Pancreas (tissue), 10 donors: ENCODE results near the gene CLCN6. TPM values are rescaled to one million over a fixed set of nuclear protein-coding genes. Genes with fewer than 3 reads are reported as not detected.

ENCODE experiments used
- ATAC-seq, 4 donors: fragments of 200-7000 bp; cut with Tn5 transposase; one replicate each; pipeline versions ENCODE4 v1.8.0 to v1.9.1; 2020; ENCODE audit warnings: mild to moderate bottlenecking in 4 of 4, moderate library complexity in 4 of 4
- DNase-seq, 6 donors: peaks; one replicate each; pipeline ENCODE4 v3.0.0-alpha.2; 2020
- FAIRE-seq: peaks from 2 replicates; lab custom pipeline; 2012; peaks lifted over from hg19 to GRCh38; lab: Jason Lieb, UNC
- H3K27ac ChIP-seq, 4 donors: fragments of 200-600 bp; sonication (generic); 1 replicate in 3 of 4; 2 replicates in 1 of 4; pipeline versions ENCODE4 v1.5.0 to v1.8.0; 2020
- H3K27me3 ChIP-seq, 4 donors: fragments of 200-600 bp; one replicate each; pipeline ENCODE4 v1.8.0; 2021
- H3K36me3 ChIP-seq, 3 donors: fragments of 200-600 bp; sonication (generic) in 1 of 3; one replicate each; pipeline versions ENCODE4 v1.5.0 to v1.8.0; 2020 to 2021
- H3K4me1 ChIP-seq, 3 donors: fragments of 200-600 bp; one replicate each; pipeline ENCODE4 v1.8.0; 2021
- H3K4me3 ChIP-seq, 4 donors: fragments of 200-600 bp; sonication (generic) in 2 of 4; one replicate each; pipeline versions ENCODE4 v1.5.0 to v1.8.0; 2020 to 2021
- H3K9me3 ChIP-seq, 4 donors: fragments of 200-600 bp; one replicate each; pipeline ENCODE4 v1.8.0; 2021
- CTCF ChIP-seq, 4 donors: fragments of 200-600 bp; sonication (generic) in 3 of 4; IDR thresholded peaks; one replicate each; pipeline versions ENCODE4 v1.5.0 to v1.8.0; 2021; ENCODE audit warnings: antibody characterized with exemption in 4 of 4
- WGBS, 2 donors: extraction: QIAGEN DNeasy Blood & Tissue Kit; methylation state at CpG; one replicate each; pipeline ENCODE4 v1.1.7; 2013; 5-methylcytosine and 5-hydroxymethylcytosine counted together
- intact Hi-C, 3 donors: fragments of 100-400 bp; cut with DNase I; formaldehyde crosslinking; loops; one replicate each; pipeline versions ENCODE4 v1.11.1 to v1.14.2; 2022
- polyA plus RNA-seq, 2 donors: library from polyadenylated mRNA; stranded (reverse); fragments of 200-250 nt; gene quantifications; one replicate each; pipeline ENCODE4 v1.2.3, GENCODE V29; 2013
- total RNA-seq, 6 donors: library from RNA; stranded (reverse); fragmentation: NEBNext Ultra II Directional in 4 of 6; extraction: Animal tissue kit (Norgen Biotek cat#: 25700) in 4 of 6; gene quantifications; one replicate each; pipeline versions ENCODE4 v1.2.1 to v1.2.4, GENCODE V29; 2021 to 2023
- donor health status: healthy with polysubstance abuse.
- donor health status: DM: no; HTN: no; CAD: no; lungs with moderate emphysema.
- donor health status: DM: no; HTN: no; CAD: no.
- donor health status: control.
- donor health status: control.
- donor health status: Bipolar disorder and iron deficiency.
- donor health status: DM: yes; HTN: yes; CAD: no.
- donor health status: DM: no; HTN: no; CAD: no.
- donor health status: DM: no; HTN: no; CAD: no.
- donor health status: DM: yes; HTN: yes; CAD: no.

The CLCN6 gene
- total and polyA plus RNA-seq, 8 donors = 4.3 to 16.8 (median 7.6) TPM

DNA sequence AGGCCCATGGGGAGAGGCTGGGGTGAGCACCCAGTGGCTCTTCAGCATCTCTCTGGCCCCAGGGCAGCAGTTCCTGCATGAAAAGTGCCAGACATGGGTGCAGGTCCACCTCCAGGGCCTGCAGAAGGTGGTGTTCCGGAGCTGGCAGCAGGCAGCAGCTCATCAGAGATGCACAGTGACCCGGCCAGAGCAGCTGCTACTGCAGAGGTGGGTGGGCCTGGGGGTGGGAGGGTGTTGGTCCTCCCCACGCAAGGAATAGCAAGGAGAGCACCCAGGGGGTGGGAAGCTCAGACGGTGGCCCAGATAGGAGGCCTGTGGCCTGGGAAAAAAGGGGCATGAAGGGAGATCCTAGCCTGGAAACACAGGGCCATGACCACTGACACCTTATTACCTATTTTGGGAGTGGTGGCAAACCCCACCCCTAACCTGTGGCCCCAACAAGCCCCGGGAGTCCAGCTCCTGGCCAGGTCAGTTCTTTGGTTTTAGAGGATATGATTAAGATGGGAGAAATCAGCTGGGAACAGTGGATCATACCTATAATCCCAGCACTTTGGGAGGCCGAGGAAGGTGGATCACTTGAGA lies 23.8 kb upstream of the CLCN6 start:
- Histone ChIP-seq H3K9me3 (no peaks in the 10 kb centered on the region), H3K27ac (no peak overlapping the region), H3K4me3 (no peak overlapping the region), H3K4me1 (peaks cover 0 to 11% (median 2%) of the 10 kb centered on the region in 3 donors), H3K36me3 (no peaks in the 10 kb centered on the region), H3K27me3 (no peaks in the 10 kb centered on the region)
- intact Hi-C loops = no loop called here
- 76 to 80% methylated on average over 6 of the region's 6 CpGs for WGBS, 2 donors
- DNase-seq (no peak), ATAC-seq (no peak), FAIRE-seq (no peak)
- TF ChIP-seq CTCF (IDR thresholded peaks at IDR 0.05) = no peak

DNA sequence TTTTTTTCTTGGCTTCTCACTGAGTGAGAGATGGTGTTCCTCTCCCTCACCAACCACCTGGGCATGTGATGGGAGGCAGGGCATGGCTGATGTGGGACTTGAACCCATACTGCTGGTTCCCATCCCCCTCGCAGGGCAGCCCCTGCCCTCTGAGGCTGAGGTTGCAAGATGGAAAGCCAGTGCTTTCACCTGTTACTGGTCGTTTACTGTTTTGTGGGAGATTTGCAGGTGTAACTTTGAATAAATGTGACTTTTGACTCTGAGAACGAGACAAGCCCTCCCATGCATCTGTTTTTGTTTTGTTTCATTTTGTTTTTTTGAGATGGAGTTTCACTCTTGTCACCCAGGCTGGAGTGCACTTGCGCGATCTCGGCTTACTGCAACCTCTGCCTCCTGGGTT lies 22.4 kb upstream of the CLCN6 start:
- Histone ChIP-seq H3K27me3 (no peaks in the 10 kb centered on the region), H3K9me3 (no peaks in the 10 kb centered on the region), H3K27ac (no peak overlapping the region), H3K4me1 (peaks cover 0 to 21% (median 10%) of the 10 kb centered on the region in 3 donors), H3K36me3 (no peaks in the 10 kb centered on the region), H3K4me3 (no peak overlapping the region)
- no peak for DNase-seq
- no peak for TF ChIP-seq CTCF (IDR thresholded peaks at IDR 0.05)
- no peak for FAIRE-seq
- 78 to 80% methylated on average over 6 of the region's 6 CpGs for WGBS, 2 donors
- ATAC-seq = no peak
- intact Hi-C loops = no loop called here

DNA sequence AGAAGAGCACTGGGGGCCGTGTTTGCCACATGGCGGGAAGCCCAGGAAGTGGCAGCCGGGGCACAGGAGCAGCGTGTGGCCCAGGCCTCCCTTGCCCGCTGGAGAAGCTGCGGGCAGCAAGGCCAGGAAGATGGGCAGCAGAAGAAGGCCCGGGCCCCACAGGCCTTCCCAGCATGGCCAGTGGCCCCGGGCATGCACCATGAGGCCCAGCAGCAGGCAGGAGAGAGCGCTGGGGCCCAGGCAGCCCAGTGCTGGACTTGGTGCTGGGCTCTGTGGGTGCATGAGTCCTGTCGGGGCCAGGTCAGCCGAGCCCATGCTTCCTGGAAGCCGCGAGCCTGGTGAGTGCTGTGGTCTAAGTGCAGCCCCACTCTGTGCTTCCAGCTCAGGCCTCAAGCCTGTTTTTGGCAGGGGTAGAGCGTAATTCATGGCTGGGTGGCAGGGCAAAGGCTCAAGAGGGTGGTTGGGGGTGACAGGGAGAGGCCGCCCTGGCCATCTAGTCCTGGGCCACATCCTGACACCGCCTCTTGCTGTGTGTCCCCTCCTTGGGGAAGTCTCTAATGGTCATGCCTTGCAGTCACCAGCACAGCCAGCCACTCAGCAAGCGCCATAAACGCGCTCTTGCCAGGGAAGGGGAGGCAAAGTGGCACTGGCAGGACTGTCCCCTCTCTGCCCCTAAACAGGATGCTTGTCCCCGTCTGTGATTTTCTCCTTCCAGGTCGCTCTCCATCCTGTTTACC lies 21.6 kb upstream of the CLCN6 start:
- intact Hi-C loops = no loop called here
- FAIRE-seq (no peak), DNase-seq (no peak), ATAC-seq (no peak)
- no peak overlapping the region for H3K4me3 ChIP-seq
- no peaks in the 10 kb centered on the region for H3K9me3 ChIP-seq
- H3K27me3 ChIP-seq = no peaks in the 10 kb centered on the region
- H3K4me1 ChIP-seq = peaks cover 0 to 26% (median 10%) of the 10 kb centered on the region in 3 donors
- no peak for TF ChIP-seq CTCF (IDR thresholded peaks at IDR 0.05)
- 70 to 75% methylated on average over 21 of the region's 21 CpGs for WGBS, 2 donors
- no peaks in the 10 kb centered on the region for H3K36me3 ChIP-seq
- no peak overlapping the region for H3K27ac ChIP-seq

DNA sequence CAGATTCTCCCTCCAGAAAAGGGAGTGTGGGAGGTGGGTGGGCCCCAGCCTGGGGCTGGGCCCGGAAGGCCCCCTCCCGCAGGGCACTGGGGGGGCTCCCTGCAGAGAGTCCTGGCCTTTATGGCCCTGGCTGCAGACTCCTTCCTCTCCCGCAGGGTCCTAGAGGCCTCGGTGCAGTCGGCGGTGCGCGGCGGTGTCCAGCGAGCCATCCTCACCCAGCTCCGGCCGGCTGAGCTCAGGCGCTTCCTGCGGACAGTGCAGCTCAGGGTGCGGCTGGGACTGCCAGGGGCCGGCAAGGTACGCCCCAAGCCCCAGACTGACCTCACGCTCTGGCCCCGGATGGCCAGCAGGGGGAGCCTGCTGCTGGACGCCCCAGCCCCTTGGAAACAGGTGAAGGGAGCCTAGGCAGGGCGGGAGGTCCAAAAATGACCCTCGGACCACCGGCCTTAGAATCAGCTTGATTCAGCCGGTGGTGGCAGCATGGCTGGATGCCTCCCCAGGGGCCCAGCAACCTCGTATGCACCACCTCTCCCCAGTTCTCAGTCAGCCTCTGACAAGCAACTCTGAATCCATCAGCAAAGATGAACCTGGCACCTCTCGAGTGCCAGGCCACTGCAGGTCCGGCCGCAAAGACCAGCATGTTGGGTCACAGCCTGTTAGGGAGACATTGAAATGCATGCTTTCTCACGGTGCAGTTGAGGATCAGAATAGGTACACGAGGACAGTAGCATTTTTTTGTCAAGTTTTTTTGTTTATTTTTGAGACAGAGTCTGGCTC lies 20.8 kb upstream of the CLCN6 start:
- intact Hi-C loops = no loop called here
- peak; percentile 70 to 84 (median 78) for TF ChIP-seq CTCF (IDR thresholded peaks at IDR 0.05)
- DNase-seq (peak in 5 of 6 donors; percentile 50 to 88 (median 68)), FAIRE-seq (no peak), ATAC-seq (peak; percentile 64 to 78 (median 74))
- Histone ChIP-seq H3K36me3 (no peaks in the 10 kb centered on the region), H3K4me1 (peaks cover 2 to 33% (median 10%) of the 10 kb centered on the region in 3 donors), H3K27ac (peak overlapping the region in 1 of 4 donors; percentile 8), H3K4me3 (peak overlapping the region in 1 of 4 donors; percentile 25), H3K9me3 (no peaks in the 10 kb centered on the region), H3K27me3 (no peaks in the 10 kb centered on the region)
- WGBS, 2 donors = 4 to 5% methylated on average over 28 to 30 of the region's 30 CpGs
